ENCODE measurements around the gene ENTPD5.

DNA sequence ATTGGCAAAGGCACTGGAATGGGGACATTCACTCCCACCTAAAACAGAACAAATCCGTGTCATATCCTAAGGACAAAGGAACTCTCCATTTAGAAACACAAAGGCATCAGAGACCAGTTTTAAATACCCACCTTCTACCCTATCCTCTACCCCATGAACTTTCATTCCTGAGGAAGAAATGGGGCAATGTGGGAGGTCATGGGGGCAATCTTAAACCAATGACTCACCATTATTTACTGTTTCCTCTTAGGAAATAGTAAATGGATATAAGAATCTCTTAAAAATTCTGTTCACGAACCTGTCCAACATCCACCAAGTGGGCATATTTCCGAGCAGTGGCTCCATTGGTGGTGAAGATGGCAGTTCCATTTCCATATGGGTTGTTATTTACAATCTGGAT is 45.8 kb upstream of the ENTPD5 start:
- TF ChIP-seq POLR2A (IDR thresholded peaks at IDR 0.05; ENCODE audit: low read length), result no peak
- TF ChIP-seq GATA1 (IDR thresholded peaks at IDR 0.05; ENCODE audit: low read depth, low read length), result no peak
